Sciatic nerve (tissue), 2 donors: ENCODE results near the gene PAEP. TPM values are rescaled to one million over a fixed set of nuclear protein-coding genes. Genes with fewer than 3 reads are reported as not detected.

ENCODE experiments used
- ATAC-seq: fragments of 200-7000 bp; cut with Tn5 transposase; one replicate; pipeline ENCODE4 v1.9.1; 2020; ENCODE audit warnings: mild to moderate bottlenecking, moderate library complexity
- DNase-seq: peaks from one replicate; pipeline ENCODE4 v3.0.0-alpha.2; 2020; ENCODE audit warnings: low spot score
- intact Hi-C: fragments of 100-400 bp; cut with DNase I; formaldehyde crosslinking; loops from one replicate; pipeline ENCODE4 v1.14.2; 2022
- total RNA-seq: library from RNA; stranded (reverse); fragmentation: NEBNext Ultra II Directional; extraction: Animal tissue kit (Norgen Biotek cat#: 25700); gene quantifications from one replicate; pipeline ENCODE4 v1.2.1, GENCODE V29; 2021
- donor health status: DM: no; HTN: no; CAD: no.
- donor health status: DM: no; HTN: no; CAD: no.

The PAEP gene
- total RNA-seq, 1 donor from 2014 or later = not detected

DNA sequence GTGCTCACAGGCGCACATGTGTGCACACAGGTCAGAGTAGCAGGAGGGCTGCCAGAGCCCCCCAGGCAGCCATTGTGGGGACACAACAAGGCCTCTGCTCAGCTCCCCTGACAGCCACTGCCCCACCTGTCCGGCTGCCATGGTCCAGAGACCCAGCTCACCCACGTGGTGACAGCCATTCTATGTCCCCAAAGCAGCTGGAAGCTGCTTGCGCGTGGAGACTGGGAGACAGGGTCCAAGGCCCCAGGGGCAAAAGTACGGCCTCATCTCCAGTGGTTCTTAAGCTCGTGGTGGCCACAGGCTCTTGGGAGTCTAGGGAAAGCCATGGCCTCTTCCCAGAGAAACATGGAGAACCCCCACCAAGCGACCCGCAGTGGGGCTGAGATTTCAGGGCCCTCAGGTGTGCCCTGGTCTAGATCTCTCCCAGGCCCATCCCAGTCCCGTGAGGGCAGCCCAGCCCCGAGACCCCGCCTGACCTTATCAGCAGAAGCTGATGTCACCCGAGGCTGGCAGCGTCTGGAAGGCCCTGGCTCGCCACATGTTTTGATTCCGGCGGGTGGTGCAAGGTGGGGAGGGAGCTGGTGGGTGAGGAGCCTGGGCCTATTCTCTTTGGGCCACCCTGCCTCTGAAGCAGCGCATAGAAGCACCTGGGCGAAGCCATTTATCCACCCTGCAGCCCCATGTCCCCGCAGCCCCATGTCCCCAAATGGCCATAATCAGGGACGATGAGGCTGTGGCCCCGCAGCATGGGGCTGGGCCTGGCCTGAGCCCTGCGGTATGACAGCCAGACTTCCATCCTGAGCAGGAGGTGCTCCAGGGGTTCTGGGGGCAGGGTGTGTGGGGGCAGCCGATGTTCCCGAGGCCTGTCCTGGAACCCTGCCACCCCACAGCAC is 46.1 kb downstream of the PAEP start:
- no peak for DNase-seq
- intact Hi-C loops = no loop called here
- no peak for ATAC-seq

DNA sequence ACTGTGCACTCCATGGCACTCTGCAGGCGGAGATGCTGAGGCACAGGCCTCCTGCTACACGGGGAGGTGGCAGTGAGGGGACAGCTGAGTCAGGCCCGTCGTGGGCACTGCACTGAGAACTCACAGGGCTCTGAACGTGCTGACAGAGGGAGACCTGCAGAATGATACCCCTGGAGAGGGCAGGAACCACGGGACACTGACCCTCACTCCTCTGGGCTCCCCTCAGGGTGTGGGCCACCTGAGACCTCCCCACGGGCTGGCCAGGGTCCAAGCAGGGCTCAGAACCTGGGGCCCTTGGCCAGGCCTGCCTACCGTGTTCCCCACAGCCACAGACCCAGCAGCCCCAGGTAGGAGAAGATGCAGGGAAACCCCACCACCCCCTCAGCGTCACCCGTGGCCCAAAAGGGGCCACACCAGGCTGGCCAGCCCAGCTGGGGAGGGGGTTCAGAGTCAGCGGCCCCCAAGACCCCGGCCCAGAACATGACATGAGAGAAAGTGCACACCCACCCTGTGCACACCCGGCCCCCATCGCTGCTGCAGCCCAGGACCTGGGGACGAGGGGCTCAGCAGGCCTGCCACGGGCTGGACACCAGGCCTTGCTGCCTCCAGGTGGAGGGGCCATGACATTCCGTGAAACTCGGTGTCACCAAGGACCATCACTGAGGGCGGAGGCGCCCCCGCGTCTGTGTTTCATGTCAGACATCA is 46.9 kb downstream of the PAEP start:
- no peak for DNase-seq
- no peak for ATAC-seq
- intact Hi-C loops = no loop called here

DNA sequence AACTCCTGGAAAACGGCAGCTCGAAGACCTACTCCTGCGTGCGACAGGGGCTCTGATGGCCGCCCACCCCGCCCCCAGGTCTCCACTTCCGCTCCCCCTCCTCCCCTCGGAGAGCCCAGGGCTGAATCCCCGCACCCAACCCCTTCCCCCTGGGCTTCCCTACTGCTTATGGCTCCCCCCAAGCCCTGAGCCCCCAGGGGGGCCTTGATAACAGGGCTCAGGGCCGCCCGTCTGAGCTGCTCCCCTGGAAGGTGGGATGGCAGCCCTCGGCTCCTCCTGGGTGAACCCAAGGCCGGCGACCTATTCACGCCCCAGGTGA is 47.4 kb downstream of the PAEP start:
- no peak for ATAC-seq
- intact Hi-C loops = no loop called here
- DNase-seq = no peak

GRCh38 chr9:135609366-135609955 is 47.9 kb downstream of the PAEP start:
- intact Hi-C loops = no loop called here
- ATAC-seq = no peak
- DNase-seq = no peak

DNA sequence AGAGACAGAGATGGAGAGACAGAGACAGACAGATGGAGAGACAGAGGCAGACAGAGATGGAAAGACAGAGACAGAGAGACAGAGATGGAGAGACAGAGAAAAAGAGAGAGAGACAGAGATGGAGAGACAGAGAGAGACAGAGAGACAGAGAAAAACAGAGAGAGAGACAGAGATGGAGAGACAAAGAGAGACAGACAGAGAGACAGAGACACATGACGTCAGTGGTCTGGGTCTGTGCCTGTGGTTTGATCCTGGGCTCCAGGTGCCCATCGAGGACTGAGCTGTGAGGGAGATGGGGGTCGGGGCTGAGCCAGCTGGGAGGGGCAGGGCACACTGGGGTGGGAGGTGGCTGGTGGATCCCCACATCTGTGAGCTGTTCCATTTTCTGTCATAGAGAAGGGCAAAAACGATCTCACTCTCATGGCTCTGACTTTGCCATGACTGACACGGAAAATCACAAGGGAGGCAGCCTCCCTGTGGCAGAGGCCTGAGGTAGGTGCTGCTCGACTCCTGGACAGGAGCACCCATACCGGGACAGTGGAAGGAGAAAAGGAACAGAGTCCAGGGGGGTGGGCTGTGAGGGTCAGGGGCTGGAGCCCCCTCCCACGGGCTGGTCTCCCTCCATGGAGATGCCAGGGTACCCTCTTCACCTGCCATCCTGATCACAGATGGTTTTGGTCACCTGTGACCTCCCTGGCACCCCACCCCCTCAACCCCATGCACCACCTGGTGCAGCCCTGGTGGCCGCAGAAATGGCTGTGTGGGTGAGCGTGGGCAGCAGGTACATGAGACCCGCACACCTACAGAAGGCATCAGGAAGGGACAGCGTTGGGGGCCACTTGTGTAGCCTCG is 49.0 kb downstream of the PAEP start:
- ATAC-seq (no peak), DNase-seq (no peak)
- intact Hi-C loops = no loop called here

GRCh38 chr9:135611142-135611874 is 49.8 kb downstream of the PAEP start:
- ATAC-seq = no peak
- intact Hi-C loops = no loop called here
- no peak for DNase-seq

DNA sequence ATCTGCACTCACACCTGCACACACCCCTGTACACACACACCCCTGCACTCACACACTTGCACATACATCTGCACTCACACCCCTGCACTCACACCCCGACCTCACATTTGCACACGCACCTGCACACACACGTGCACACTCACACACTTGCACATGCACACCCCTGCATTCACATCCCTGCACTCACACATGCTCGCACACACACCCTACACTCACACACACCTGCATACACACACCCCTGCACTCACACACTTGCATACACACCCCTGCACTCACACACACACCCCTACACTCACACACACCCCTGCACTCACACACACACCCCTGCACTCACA is 50.3 kb downstream of the PAEP start:
- intact Hi-C loops = no loop called here
- ATAC-seq = no peak
- no peak for DNase-seq

DNA sequence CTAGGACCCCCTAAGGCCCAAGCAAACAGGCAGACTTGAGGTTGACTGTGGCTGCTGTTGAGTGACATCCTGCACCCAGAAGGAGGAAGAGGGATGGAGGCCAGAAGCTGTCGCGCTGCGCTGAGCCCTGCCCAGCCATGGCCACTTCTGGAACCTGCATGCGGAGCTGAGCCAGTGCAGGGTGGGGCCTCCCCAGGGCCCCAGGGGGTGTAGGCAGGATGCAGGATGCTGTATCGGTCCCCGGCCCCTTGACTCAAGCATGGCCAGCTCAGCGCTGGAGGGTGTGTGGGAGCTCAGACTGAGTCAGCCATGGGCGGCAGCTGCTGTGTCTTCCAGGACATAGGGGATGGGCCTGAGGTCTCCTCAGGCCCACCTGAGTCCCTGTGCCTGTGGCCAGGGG is 50.9 kb downstream of the PAEP start:
- DNase-seq = no peak
- intact Hi-C loops = no loop called here

DNA sequence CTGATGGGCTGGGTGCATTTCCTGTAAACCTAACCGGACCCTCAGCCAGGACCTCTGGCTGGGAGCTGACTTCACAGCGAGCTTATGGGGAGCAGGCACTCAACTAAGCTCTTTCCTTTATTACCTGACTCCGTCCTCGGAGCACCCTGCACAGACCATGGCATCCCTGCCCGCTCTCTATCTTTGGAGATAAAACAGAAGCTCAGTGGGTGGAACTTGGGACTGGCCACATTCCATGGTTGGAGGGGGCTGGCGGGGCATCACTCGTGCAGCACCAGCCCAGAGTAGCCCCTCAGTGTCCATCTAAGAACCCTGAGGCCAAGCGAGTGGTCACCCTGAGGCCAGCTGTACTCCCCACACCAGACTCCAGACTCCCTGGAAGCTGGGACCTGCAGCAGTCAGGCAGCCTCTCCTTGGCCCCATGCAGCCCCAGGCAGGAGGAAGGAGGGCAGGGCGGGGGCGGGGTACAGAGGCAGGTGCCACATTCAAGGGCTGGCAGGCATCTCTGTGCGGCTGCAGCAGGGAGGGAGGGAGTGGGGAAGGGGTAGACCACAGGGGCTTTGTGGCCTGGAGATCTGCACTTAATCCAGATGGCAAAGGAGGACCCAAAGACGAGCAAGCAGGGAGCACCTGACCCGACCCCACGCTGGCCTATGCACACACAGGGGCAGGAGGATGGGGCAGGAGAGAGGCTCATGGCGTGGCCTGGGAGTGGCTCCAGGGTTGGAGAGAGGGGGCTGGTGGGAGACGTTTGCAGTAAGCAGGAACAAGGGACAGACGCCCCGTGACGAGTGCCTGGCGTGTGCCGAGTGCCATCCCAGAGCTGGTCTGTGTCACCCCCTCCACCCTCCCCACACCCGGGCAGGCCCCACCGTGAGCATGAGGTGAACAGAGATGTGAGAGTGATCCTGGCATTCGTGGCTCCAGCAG is 51.7 kb downstream of the PAEP start:
- no peak for DNase-seq
- intact Hi-C loops = no loop called here
- ATAC-seq = no peak

More for the DNA sequence above, 50.9 kb downstream of the PAEP start:
- no peak for ATAC-seq

GRCh38 chr9:135613946-135614805 is 52.6 kb downstream of the PAEP start:
- ATAC-seq (no peak), DNase-seq (no peak)
- intact Hi-C loops = no loop called here

GRCh38 chr9:135614821-135615665 is 53.5 kb downstream of the PAEP start:
- no peak for ATAC-seq

DNA sequence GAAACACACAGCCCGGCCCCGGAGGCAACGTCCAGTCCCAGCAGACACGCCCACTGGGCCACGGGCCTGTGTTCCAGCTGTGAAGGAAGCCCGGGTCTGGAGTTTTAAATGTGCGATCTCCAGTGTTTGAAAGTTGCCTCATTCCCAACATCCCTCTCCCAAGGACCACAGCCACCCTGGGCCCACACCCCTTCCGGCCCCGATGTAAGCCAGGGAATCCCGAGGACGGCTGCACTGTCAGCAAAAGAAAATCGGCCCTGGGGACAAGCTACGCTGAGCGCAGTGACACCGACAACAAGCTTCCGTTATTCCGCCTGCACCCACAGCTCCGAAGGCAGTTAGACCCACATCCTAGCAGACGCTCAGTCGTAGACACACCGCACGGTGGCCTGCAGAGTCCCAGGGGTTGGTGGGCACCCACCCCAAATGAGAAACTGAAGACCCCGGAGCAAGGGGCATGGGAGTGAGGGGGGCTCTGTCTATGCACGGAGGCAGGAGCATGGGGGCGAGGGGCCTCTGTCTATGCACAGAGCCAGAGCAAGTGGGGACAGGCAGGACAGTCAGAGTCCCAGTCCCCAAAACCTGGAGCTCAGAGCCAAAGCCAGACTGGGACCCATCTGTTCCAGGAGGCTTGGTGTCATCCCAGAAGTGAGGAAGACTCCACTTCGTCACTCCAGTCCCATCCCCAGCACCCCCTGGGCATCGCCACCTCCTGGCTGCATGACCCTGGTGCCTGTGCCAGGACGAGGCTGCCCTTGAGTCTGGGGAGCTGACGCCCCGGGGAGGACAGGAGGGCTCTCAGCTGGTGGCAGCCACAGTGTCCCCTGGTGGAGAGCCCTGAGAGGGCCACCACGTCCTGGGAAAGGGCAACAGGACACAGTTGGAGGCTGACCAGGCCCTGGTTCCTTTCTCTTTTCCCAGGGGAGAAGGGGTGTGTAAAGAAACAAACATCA is 54.4 kb downstream of the PAEP start:
- DNase-seq (no peak), ATAC-seq (no peak)
- intact Hi-C loops = no loop called here

More at GRCh38 chr9:135614821-135615665, 53.5 kb downstream of the PAEP start:
- no peak for DNase-seq
- intact Hi-C loops = no loop called here
